ENCODE measurements around the gene ERICH6B. TPM values are rescaled to one million over a fixed set of nuclear protein-coding genes. Genes with fewer than 3 reads are reported as not detected.

Gene ERICH6B
- total and polyA plus RNA-seq, 10 of the 15 experiments (the other 5 are each of a cell fraction or from before 2014, with no cell fraction given), result 0.27 to 0.75 (median 0.33) TPM; not detected in 7

GRCh38 chr13:45521297-45521696 lies 94.2 kb downstream of the ERICH6B start (continued):
- TF ChIP-seq, protein P1, sequence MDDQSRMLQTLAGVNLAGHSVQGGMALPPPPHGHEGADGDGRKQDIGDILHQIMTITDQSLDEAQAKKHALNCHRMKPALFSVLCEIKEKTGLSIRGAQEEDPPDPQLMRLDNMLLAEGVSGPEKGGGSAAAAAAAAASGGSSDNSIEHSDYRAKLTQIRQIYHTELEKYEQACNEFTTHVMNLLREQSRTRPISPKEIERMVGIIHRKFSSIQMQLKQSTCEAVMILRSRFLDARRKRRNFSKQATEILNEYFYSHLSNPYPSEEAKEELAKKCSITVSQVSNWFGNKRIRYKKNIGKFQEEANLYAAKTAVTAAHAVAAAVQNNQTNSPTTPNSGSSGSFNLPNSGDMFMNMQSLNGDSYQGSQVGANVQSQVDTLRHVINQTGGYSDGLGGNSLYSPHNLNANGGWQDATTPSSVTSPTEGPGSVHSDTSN (IDR thresholded peaks at IDR 0.05; ENCODE audit: insufficient replicate concordance, low read depth, low read length), result no peak
- no peak for TF ChIP-seq ZBED1 (IDR thresholded peaks at IDR 0.05; ENCODE audit: borderline replicate concordance)
- no peak for TF ChIP-seq MTA2 (IDR thresholded peaks at IDR 0.05; ENCODE audit: low read depth)
- no peak for TF ChIP-seq STAT3 (IDR thresholded peaks at IDR 0.05; ENCODE audit: low read depth, low read length)
- TF ChIP-seq SPI1 (IDR thresholded peaks at IDR 0.05; ENCODE audit: borderline replicate concordance, insufficient read depth, low read depth, low read length), result no peak
- TF ChIP-seq, protein P2, sequence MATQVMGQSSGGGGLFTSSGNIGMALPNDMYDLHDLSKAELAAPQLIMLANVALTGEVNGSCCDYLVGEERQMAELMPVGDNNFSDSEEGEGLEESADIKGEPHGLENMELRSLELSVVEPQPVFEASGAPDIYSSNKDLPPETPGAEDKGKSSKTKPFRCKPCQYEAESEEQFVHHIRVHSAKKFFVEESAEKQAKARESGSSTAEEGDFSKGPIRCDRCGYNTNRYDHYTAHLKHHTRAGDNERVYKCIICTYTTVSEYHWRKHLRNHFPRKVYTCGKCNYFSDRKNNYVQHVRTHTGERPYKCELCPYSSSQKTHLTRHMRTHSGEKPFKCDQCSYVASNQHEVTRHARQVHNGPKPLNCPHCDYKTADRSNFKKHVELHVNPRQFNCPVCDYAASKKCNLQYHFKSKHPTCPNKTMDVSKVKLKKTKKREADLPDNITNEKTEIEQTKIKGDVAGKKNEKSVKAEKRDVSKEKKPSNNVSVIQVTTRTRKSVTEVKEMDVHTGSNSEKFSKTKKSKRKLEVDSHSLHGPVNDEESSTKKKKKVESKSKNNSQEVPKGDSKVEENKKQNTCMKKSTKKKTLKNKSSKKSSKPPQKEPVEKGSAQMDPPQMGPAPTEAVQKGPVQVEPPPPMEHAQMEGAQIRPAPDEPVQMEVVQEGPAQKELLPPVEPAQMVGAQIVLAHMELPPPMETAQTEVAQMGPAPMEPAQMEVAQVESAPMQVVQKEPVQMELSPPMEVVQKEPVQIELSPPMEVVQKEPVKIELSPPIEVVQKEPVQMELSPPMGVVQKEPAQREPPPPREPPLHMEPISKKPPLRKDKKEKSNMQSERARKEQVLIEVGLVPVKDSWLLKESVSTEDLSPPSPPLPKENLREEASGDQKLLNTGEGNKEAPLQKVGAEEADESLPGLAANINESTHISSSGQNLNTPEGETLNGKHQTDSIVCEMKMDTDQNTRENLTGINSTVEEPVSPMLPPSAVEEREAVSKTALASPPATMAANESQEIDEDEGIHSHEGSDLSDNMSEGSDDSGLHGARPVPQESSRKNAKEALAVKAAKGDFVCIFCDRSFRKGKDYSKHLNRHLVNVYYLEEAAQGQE (IDR thresholded peaks at IDR 0.05; ENCODE audit: low read depth, low read length), result no peak
- no peak for TF ChIP-seq MYC (IDR thresholded peaks at IDR 0.05; ENCODE audit: insufficient read depth, insufficient read length, insufficient replicate concordance, low read length, severe bottlenecking)
- no peak for TF ChIP-seq NRF1 (conservative IDR thresholded peaks at IDR 0.05; ENCODE audit: low read depth, low read length)
- TF ChIP-seq CREB1 (IDR thresholded peaks at IDR 0.05; ENCODE audit: low read depth), result no peak
- no peak for TF ChIP-seq SMAD5 (IDR thresholded peaks at IDR 0.05; ENCODE audit: low read depth)
- no peak for TF ChIP-seq PAX8 (IDR thresholded peaks at IDR 0.05)
- TF ChIP-seq ZNF687 (IDR thresholded peaks at IDR 0.05), result no peak
